ENCODE results near the gene AKR1A1.
A peak's percentile ranks its signal among the peaks of the same experiment; 100 is the strongest.
"Not testable (repeated sequence)": the region's sequence is repeated elsewhere in the genome, so short reads cannot be mapped to it uniquely, and the experiment has no call there.

The AKR1A1 gene

DNA sequence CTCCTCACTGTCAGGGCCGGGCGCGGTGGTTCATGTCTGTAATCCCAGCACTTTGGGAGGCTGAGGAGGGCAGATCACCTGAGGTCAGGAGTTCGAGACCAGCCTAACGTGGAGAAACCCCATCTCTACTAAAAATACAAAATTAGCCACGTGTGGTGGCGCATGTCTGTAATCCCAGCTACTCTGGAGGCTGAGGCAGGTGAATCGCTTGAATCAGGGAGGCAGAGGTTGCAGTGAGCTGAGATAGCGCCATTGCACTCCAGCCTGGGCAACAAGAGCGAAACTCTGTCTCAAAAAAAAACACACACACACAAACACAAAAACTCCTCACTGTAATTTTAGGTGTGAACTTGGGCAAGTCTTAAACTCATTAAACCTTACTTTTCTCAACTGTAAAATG is 26.7 kb upstream of the AKR1A1 start:
- DNase-seq = not testable (repeated sequence)

DNA sequence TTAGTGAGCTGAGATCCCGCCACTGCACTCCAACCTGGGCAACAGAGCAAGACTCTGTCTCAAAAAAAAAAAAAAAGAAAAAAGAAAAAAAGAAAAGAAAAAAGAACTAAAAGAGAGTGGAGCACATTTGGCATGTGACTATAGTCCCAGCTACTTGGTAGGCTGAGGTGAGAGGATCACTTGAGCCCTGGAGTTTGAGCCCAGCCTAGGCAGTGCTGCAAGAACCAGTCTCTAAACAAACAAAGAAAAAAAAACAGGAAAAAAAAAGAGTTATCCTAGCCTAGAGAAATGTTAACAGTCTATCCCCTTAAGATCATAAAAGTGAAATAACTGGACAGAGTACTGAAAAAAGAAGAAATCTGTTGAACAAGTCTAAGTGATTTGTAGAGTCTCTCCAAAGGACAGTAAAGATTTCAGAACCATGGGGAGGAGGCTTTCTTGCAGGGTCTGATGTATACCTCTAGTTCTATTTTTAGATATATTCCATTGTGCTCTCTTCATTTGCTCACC is 24.4 kb upstream of the AKR1A1 start:
- DNase-seq = no peak

DNA sequence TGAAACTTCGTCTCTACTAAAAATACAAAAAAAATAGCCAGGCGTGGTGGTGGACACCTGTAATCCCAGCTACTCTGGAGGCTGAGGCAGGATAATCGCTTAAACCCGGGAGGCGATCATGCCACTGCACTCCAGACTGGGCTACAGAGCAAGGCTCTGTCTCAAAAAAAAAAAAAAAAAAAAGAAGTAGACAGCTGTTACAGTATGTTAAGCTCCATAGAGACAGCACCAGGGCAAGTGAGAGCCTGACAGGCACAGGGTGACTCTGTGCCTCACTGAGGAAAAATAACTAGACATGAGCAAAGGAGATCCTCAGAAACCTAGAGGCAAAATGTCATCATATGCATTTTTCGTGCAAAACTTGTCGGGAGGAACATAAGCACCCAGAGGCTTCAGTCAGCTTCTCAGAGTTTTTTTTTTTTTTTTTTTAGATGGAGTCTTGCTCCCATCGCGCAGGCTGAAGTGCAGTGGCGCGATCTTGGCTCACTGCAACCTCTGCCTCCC is 19.9 kb upstream of the AKR1A1 start:
- no peak for DNase-seq

DNA sequence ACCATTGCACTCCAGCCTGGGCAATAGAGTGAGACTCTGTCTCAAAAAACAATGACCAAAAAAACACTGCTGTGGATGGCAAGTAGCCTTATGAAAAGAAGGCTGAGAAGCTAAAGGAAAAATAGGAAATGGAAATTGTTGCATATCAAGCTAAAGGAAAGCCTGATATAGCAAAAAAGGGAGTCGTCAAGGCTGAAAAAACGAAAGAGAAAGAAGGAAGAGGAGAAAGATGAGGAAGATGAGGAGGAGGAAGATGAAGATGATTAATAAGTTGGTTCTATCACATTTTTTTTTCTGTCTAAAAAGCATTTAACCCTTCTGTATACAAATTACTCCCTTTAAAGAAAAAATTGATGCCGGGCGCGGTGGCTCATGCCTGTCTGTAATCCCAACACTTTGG is 18.8 kb upstream of the AKR1A1 start:
- no peak for DNase-seq

DNA sequence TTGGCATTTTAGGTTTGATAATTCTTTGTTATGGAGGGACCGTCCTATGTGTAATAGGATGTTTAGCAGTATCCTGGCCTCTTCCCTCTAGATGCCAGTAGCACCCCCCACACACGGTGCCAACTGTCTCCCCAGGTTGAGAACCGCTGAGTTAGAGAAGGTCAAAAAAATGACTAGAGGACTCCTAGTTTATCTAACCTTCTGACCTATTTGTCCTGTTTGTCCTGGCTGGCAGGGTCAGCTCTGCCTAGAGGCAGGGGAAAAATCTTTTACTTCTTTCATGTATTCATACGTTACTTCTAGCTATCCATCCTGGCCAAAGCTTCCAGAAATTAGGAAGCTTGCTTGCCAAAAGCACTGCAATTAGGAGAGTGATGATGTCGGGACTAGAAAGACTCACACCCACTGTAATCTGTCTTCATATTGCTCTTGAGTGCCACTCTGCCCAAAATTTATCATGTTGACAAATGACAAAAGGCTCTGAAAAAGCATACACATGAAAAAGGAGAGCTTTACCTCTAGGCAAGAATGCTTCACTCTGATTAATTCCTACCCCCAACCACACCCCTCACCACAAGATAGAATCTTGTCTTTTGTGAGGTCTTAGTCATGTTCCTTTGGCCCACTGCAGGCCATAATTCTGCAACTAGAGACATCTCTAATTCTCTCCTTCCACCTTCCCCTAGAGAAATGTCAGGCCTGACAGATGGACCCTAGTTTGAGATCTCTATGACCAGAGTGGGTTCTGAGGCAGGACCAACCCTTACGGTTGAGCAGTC is 14.4 kb upstream of the AKR1A1 start:
- no peak for DNase-seq

DNA sequence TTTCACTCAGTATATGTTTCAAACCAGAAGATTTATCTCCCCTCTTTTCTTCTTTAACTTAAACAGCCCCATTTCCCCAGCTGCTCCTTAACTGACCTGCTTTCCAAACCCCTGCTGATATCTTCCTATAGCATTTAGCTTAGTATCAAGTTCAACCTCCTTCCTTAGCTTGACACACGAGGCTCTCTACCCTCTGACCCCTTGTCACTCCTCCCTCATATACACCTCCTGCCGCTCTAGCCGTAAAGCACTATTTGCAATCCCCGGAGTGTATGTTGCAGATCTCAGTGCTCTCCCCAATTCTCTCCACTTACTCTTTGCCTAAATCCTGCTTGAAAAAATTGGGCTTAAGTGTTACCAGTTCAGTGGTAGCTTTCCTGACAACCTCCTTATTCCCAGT is 13.7 kb upstream of the AKR1A1 start:
- no peak for DNase-seq

DNA sequence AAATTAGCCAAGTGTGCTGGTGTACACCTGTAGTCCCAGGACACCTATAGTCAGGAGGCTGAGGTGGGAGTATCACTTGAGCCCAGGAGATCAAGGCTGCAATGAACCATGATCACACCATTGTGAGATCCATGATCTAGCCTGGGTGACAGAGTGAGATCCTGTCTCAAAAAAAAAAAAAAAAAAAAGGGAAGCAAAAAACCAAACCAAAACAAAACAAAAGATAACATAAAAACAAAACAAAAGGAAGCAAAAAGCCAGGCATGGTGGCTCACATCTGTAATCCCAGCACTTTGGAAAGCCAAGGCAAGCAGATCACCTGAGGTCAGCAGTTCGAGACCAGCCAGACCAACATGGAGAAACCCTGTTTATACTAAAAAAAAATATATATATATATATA is 9.4 kb upstream of the AKR1A1 start:
- DNase-seq = no peak

DNA sequence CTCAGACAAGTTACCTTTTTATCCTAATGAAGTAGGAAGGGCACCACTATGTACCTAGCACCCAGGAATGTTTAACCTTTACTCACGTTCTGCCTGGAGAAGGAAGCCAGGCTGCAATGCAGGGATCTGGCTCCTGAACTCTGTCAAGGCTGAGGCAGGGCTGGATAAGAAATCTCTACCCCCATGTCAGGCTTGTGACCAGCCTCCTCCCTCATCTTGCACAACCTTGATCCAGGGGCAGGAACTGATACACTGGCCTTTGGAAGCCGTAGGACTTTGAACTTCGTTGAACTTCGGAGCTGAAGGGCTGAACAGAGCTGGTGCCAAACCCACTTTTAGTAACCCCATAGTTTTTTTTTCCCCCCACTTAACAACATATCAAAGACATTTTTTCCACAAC is 8.0 kb upstream of the AKR1A1 start:
- DNase-seq = no peak

DNA sequence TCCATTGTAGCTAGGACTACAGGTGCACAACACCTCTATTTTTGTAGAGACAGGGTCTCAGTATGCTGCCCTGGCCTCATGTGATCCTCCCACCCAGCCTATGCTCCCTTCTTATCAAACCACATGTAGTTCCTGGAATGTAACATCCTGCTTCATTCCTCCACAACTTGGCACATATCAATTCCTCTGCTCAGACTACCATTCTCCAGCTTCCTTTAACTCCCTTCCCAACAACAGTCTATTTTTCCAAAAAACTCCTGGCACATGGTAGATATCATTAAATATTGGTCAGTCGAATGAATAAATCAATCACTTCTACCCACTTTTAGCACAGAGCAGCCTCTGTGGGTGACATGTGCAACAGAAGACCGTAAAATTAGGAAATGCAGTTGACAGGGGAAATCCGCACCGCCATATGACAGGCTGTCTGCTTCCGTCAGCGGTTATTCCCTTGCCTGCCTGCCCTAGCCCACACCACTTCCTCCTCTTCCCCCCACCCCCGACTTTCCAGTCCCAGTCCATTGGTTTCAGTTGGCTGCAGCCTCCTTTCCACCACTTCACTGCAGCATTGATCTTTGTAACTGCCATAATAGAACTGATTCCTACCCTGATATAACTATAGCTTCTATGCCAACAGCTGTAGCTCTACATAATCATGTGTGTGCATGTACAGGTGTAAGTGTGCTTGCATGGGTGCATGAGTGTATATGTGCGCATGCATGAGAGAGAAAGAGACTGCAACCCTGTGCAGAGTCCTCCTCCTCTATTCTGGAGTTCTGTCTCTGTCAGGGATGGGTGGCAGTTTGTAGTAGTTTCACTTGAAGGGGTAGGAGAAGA is 6.8 kb upstream of the AKR1A1 start:
- DNase-seq = peak; percentile 81 to 83

DNA sequence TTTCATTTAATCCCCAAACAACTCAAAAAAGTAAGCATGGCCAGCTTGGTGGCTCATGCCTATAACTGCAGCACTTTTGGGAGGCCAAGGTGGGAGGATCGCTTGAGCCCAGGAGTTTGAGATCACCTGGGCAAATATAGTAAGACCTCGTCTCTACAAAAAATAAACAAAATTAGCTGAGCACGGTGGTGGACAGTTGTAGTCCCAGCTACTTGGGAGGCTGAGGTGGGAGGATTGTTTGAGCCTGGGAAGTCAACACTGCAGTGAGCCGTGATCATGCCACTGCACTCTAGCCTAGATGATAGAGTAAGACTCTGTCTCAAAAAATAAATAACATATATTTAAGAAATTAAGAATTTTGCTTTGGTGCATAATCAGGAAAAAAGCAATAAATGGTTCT is 6.1 kb upstream of the AKR1A1 start:
- DNase-seq = no peak

DNA sequence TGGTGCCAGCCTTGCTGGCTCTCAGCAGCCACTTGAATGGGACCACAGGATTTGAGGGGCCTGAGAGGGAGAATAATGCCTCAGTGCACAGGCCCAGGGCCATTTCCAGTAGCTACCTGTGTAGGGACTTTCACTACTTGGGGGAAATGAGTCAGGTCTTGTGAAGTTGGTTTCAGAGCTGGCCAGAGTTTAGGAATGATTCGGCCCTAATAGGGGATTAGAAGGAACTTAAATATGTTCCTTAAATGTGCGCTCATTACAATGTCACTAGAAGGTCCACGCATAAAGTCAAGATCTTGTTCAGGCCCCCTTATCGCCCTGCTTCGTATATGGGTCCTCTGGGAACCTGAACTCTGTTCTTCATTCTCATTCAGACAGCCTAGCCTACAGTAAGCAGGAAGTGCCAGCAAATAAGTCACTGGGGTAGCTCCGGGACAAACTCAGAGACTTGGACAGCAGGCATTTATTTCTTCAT is 5.6 kb upstream of the AKR1A1 start:
- no peak for DNase-seq

DNA sequence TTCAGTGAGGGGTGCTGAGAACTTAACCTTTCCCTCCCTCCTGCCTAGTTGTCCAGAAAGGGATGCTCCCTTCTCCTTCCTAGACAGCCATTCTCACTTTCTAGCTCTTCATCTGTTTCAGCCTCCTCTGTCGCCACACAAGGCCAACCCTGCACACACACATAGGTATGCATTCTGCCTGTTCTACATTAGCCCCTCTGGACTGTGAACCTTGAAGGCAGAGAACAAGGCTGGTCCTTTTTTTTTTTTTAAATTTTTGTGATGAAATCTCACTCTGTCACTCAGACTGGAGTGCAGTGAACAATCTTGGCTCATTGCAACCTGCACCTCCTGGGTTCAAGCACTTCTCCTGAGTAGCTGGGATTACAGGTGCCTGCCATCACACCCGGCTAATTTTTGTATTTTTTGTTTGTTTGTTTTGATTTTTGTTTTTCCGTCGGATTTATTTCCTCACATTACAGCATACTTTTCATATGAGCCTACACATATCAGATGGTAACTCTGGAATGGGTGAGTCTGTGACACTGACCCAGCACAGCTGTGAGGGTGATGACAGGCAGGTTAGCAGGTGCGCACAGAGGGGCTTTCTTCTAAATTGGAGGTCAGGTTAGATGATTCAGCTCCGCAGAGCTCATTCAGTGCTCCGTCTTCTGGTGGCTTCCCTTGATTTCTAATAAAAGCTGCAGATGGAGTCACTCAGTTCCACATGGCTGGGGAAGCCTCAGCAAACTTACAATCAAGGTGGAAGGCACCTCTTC is 4.9 kb upstream of the AKR1A1 start:
- no peak for DNase-seq

DNA sequence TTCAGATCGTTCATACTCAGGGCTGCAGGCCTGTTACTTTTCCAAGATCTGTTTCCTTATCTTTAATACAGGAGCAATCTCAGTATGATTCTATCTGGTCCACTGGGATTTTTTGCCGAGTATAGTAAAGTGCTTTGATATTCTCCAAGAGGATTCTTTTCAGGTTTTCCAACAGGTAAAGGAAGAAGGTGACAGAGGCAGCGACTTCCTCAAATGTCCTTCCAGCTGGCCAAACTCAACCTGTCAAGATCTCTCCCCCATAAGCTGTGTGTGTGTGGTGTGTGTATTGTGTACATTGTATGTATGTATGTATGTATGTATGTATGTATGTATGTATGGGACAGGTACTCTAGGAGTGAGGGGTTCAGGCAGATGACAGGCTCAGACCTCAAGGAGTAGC is 1.1 kb downstream of the AKR1A1 start:
- no peak for DNase-seq

DNA sequence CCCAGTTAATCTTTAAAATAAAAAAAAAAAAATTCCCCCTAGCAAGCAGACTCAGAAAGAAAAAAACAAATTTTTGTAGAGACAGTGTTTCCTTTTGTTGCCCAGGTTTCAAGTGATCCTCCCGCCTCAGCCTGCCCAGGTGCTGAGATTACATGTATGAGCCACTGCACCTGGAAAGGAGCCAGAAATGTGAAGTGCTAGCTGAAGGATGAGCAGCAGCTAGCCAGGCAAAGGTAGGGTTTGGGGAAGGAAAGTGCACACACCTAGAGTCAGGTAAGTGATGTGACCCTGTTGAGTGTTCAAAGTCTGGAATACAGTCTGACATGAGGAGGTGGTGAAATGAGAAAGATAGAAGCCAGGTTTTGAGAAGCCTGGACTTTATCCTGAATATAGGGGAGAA is 1.7 kb downstream of the AKR1A1 start:
- no peak for DNase-seq

DNA sequence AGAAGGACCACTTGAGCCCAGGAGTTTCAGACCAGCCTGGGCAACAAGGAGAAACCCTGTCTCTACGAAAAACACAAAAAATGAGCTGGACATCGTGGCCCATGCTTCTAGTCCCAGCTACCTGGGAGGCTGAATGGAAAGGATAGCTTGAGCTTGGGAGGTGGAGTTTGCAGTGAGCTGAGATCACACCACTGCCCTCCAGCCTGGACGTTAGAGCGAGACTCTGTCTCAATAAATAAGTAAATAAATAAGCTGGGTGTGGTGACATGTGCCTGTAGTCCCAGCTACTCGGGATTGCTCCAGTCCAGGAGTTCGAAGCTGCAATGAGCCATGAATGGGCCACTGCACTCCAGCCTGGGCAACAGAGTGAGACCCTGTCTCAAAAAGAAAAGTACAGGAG is 3.6 kb downstream of the AKR1A1 start:
- no peak for DNase-seq

DNA sequence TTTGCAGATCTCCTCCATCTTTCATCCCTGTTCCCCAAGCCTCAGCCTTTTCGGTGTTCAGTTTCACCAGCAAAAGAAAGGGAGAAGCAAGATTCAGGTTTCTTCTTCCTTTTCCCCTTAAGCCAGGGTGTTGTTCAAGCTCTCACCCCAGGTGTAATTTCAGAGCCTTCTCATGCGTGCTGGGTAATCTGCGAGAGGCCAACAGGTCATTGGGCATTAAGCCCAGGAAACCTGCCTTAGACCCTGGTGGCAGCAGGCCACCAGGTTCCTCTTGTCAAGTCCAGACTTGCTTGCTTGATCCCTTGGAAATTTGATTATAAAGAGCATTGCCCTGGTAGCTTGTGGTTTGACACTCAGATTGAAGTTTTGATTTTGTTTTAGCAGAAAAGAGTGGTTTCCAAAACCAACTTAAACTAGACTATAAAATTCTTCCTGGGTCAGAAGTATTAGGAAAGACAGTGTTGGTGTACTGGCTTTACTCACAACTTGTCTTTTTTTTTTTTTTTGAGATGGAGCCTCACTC is 6.9 kb downstream of the AKR1A1 start:
- DNase-seq = no peak

DNA sequence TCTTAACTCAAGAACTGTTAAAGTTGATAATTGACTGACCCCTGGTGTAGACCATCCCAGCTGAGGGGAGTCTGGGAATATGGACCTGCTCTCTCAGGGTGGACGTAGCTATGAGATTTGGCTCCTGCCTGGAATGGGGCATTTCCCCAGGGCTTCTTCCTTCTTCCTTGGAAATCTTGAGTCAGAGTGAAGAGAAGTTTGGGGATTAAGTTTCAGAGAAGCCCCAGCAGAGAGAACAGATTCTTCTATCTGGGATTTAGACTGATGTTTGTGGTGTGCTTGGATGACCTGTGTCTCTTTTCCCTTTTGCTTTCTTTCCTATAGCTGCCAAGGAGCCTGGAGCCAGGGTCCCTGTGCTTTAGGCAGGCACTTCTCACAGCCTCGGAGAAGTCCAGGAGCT is 13.2 kb downstream of the AKR1A1 start:
- no peak for DNase-seq

DNA sequence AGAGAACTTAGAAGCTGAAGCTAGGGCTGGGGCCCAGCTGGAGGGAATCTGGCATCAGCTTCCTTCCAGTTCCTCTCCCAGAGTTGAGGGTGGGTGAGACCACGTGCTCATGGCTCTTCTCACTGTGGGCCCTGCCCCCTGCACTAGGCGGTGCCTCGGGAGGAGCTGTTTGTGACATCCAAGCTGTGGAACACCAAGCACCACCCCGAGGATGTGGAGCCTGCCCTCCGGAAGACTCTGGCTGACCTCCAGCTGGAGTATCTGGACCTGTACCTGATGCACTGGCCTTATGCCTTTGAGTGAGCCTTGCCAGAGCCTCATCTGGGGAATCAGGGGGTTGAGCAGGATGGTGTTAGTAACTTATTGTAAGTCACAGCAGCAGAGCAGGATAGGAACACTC is 16.1 kb downstream of the AKR1A1 start:
- no peak for DNase-seq

DNA sequence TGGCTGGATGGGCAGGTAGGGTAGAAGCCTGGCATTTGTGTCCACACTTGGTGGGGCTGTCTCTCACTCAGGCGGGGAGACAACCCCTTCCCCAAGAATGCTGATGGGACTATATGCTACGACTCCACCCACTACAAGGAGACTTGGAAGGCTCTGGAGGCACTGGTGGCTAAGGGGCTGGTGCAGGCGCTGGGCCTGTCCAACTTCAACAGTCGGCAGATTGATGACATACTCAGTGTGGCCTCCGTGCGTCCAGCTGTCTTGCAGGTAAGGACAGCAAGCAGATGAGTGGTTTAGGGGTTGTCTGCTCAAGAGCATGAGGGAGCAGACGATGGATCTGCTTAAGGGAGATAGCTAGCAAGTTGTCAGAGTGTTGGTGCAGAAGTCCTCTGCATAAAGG is 17.3 kb downstream of the AKR1A1 start:
- DNase-seq = no peak

DNA sequence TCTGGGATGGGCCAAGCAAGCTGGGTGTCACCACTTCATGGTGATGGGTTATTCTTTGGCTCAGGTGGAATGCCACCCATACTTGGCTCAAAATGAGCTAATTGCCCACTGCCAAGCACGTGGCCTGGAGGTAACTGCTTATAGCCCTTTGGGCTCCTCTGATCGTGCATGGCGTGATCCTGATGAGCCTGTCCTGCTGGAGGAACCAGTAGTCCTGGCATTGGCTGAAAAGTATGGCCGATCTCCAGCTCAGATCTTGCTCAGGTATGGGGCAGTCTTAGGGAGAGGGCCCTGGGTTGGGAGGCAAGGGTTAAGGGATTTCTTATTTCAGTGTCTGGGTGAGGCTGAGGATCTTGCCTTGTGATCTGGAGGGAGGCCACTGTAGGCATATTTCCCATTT is 17.8 kb downstream of the AKR1A1 start:
- DNase-seq = no peak

DNA sequence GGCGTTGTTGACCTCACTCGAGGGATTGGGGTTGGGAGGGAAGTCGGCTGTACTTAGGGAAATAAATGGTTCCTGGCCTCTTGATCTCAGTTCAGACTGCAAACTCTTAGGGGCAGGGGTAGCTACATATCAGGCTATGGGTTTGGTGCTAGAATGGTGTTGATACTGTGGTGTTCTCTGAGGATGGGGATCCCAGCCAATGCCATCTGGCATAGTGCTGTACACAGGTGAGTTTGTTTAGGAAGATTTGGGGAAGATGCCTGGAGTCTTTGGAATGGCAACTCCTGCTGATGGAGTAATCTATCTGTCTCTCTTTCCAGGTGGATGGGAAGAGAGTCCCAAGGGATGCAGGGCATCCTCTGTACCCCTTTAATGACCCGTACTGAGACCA is 18.9 kb downstream of the AKR1A1 start:
- no peak for DNase-seq

DNA sequence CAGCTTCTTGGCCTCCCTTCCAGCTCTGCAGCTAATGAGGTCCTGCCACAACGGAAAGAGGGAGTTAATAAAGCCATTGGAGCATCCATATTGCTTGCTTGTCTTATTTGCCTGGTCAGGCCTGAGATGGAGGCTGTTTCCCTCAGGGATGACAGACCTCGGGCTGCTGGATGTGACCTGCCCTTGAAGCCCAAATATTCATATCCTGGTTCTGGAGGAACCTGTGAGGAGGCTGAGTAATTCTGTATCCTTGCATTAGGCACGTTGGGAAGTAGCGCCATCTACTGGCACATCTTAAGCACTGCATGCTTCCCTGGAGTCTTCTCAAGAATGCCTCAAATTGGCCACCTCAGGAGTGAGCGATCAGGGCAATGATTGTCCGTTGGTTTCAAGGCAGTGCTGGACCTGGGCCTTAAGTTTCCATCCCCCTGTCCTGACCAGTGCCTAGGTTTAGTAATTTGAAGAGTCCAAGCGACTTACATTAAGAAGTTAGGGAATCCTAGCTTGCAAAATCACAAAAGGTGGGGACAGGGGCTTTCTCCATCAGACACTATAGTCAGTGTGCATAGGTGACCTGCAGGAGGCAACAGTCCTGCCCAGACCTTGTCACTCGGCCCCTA is 19.4 kb downstream of the AKR1A1 start:
- peak; percentile 77 to 80 for DNase-seq

All from CD4-positive, alpha-beta T cell treated with Interleukin-4 for 1 hour (primary cell).